ENCODE measurements around the gene UGT8.
A peak's percentile ranks its signal among the peaks of the same experiment; 100 is the strongest.
"Not testable (repeated sequence)": the region's sequence is repeated elsewhere in the genome, so short reads cannot be mapped to it uniquely, and the experiment has no call there.

UGT8 gene

DNA sequence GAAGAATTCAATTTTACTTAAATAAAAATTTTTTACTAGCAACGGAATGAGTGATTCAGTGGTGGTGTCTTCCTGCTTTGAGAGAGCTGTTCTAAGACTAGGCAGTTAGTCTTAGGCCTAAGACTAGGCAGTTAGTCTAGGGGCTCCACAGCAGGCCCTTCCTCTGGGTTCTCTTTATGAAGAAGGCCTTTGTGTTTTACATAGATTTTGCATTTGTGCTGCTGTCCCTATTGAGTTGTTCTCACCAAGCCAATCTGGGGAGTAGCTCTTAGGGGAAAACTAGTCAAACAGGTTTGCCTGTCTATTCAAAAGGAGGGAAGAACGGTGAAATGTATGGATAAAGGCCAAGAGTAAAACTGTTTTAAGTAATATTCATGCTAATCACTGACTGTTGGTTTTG, 7.6 kb downstream of the UGT8 start:
- DNase-seq, result no peak

DNA sequence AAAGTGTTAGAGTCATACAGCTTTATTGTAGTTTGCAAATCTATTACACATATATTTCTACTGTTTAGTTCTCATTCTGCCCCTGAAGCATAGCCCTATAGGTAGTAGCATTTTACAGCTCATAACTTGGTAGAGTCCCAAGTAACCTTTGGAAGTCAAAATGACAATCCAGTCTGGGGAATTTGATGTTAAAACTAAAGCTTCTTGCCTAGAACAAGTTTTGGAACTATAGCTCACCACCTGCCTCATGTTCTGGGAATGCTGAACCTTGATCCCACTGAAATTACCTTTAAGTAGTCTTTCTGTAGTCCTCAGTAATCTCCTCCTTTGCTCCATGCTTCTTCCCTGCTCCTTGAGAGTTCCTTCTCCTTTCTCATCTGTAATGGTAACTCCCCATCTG, 8.4 kb downstream of the UGT8 start:
- DNase-seq, result no peak

DNA sequence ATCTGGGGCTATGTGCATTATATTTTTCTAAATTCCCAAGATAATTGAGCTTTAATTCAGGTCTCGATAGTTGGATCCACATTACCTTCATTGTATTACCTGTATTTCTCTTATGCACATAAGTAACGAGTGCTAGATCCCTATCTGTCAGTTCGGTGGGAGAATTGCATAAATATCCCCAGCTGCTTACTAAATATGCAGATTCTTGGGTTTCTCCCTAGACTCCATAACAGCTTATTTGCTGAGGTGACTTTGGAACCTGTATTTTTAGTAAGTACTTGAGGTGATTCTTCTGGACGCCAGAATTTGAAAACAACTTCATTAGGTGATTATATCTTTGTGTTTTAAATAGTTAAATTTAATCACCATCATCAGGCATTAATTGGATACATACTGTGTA, 15.0 kb downstream of the UGT8 start:
- no peak for DNase-seq

DNA sequence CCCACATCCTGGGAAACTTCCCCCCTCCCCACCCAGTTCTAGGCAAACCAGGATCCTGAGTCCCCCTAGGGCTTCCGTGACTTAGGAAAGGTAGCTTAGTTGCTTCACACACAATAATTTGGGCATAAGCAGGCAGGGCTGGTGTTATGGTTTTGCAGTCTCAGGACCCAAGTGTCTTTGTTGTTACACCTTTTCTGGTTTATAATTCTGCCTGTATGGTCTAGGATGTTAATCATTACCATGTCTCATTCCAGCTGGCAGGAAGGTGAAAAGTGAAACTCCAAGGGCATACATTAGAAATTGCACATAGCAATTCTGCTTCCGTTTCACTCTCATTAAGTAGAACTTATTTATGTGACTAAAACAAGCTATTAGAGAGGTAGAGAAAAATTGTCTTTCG, 16.8 kb downstream of the UGT8 start:
- DNase-seq, result no peak

DNA sequence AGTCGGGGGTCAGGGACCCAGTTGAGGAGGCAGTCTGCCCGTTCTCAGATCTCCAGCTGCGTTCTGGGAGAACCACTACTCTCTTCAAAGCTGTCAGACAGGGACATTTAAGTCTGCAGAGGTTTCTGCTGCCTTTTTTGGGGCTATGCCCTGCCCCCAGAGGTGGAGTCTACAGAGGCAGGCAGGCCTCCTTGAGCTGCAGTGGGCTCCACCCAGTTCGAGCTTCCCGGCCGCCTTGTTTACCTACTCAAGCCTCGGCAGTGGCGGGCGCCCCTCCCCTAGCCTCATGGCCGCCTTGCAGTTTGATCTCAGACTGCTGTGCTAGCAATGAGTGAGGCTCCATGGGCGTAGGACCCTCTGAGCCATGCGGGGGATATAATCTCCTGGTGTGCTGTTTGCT, 17.4 kb downstream of the UGT8 start:
- DNase-seq, result not testable (repeated sequence)

DNA sequence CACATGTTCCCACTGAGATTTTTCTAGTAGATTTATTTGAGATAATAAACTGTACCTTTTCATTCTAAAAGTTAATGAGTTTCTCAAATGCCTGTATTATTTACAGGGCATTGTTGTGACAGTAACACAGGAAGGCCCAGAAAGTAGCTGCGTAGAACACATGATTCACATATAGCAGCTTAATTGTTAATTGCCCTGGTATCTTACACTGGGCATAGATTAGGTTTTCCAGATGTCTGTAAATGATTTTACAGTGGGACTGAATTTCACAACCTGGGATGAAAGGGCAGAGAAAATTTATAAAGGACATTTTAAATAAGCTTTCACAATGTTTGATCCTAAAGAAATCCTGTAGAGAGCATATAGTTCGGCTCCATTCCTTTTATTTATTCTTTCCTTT, 27.6 kb downstream of the UGT8 start:
- DNase-seq, result no peak

DNA sequence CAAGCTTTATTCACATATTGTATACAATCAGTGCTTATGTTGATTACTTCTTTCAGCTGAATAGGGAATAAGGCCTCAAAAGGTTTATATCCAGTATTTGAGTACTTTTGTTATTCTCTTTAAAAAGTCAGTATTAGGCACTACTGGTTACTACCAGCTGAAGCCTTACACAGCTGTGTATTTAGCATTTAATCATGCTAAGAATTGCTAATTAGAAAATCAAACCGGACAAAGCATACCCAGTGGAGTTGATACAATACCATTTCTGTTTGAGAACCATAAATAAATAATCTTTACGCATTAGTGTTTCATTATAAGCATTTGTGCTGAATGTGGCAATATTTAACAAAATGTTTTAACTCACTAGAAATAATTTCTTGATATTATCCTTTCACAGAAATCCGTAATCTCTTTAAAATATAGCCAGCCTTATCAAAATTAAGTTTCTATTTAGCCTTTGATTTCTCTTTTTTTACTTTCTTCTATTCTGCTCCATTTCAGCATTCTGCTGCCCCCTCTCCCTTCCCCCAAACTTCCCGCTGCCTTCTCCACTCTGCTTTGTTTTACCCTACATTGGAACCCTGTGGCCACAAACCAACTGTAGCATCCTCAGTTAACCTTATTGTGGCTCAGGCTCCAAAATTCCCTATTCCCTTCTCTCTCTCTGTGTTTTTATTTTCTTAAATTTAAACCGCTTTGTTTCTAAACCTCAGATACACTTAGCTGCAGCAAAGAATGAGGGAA, 37.8 kb downstream of the UGT8 start:
- DNase-seq, result no peak

DNA sequence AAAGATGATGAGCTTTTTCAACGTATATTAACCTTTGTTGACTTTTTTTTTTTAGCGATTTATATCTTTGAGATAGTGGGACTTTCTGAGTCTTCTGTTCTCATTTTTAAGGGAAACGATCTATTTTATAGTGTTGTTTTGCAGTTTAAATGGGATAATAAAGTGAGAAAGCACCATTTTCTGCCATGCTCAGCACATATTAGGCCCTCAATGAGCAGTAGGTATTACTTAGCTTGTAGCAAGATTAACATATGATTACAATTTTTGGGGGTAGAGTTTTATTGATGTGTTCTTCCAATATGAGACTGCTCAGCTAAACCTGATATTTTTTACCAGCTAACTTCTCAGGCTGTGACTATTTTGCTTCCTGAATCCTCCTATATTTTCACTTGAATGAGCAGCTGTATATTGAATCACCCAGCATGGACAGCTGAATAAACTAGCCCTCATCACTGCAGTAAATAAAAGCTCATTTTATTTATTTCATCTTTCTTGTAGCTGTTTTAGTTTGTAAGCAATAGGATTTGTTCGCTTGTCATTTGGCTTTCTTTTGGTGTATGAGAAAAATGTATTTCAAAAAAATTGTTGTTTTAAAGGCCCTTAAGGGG, 43.7 kb downstream of the UGT8 start:
- no peak for DNase-seq

DNA sequence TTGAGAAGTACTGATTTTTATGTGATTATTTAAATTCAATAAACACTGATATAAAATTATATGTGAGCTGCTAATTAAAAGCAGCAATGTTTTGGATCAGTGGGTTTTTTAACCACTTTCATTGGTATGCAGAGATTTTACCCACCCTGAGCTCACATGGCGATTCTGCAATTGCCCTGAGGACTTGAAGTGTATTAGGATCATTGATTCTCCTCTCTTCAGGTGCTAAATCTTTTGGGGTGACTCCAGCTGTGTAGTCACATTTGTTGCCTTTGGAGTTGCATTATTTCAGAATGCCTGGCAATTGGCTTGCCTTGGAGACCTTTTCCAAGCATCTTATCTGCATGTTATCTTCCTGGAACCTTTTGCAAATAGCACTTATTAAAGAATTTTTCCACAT, 51.3 kb downstream of the UGT8 start:
- DNase-seq, result no peak

DNA sequence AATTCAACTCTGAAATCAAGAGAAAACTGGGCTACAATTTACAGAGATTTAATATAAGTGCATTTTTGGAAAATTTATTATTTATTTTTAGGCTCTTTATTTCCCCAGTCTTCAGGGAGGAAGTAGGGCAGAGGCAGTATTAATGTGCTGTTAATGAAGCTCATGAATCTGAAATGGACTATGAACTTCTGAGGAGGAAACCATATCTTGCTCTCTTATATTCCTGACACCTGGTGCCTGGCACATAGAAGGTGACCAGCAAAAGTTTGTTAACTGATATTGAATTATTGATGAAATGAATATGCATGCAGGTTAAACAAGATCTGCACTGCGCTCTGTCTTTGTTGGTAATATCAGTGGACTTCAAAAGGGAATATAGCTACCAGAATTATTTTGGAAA, 55.1 kb downstream of the UGT8 start:
- no peak for DNase-seq

DNA sequence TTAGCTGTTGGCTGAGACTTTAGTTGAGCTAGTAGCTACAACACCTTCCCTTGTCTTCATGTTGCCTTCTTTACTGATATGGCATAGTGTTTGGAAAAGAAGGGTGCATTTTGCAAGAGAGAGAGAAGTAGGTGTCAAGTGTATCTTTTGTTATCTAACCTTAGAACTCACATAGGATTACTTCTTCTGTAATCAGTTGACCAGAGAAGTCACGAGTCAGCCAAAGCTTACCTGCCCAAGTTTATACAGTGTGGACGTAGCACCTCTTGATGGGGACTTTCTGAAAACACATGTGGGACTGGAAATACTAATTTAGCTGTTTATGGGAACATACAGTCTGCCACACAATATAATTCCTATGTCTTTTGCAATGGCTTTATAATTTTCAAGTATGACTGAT, 56.0 kb downstream of the UGT8 start:
- no peak for DNase-seq

DNA sequence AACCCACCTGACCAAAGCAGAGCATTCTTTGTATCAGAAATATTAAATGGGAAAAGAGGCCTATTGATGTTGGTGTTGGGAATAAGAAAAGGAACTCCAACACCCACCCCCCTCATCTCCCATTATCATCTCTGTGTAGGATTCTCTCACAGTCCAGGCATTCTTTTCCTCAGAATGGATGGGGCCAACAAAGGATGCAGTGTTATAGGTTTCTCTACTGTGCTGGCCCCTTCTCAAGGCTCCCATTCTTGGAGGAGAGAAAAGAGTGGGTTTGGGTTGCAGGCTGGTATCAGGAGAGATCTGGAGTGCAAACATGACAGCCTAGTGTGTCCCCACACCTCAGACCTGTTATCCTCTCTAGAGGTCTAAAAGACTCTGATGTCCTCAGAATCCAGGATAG, 59.6 kb downstream of the UGT8 start:
- DNase-seq, result no peak

DNA sequence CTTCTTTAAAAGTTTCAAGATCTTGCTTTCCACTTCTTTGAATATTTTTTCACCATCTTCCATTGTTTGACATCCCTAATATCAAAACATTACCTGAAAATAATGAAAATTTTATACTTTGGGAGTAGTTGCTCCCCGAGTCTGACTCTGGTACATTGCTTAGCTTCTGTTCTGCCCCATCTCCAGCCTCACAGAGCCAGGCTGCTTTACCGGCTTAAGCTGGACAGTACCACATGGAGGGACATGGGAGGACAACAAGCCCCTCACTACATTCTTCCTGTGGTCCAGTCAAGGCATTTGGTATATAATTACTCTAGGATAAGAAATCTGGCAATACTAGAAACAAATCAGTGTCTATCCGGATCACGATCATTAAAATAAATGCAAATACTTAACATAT, 60.2 kb downstream of the UGT8 start:
- no peak for DNase-seq

DNA sequence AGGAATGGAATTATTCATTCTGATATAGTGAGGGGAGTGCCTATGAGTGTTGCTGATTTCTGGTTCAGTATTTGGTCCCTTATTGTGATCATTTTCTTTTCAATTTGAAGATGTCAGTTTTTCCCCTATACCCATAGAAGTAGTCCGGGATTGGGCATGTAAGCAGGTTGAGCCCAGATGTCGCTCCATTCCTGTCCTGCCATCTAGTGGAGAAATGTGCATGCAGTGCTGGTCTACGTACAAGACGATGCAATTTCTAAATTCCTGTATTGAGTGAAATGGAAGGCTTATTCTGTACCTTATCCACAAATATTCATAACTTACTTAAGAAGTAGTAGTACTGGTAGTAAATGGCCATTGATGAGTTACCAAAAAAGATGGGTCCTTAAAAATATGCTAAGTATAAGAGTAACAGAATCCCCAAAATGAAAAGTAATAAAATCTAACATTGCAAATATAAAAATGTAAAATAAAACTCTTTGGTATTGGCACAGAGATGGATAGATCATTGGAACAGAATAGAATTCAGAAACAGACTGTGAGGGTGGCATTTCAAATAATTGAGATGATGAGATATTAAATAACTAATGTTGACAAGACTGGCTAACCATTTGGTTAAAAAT, 60.9 kb downstream of the UGT8 start:
- DNase-seq, result peak in 1 of 6 experiments; percentile 2

DNA sequence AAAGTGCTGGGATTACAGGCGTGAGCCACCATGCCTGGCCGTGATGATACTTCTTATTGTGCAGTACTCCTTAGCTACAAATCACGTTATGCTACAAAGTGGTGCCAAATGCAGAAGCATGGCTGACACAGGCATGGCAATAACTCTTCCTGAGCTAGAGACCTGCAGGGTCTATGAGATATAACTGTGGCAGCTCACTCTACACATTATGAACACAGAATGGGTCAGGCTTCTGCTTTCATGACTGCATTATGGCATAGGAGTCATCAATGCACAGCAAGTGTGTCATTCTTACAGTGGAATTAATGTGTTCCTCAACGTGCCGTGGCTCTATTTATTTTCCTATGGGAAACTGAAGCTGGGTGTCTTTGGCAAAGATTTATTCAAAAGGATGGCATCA, 64.5 kb downstream of the UGT8 start:
- no peak for DNase-seq

DNA sequence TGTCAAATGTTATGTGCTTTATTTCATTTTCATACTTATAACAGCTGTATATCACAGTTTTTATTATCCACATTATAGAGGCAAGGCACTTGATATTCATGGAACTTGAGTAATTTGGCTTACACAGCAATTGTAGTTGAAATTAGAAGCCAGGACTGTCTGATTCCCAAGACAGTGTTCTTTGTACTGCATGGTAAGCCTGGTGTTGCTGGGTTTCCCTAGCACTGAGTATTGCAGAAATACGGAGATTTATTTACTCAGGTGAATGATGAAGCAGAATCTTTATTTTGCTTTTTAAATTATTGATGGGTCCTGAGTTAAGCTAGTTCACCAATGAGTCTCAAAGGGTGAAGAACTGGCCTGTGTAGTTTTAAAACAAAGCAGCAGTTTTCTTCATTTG, 70.0 kb downstream of the UGT8 start:
- DNase-seq, result no peak

DNA sequence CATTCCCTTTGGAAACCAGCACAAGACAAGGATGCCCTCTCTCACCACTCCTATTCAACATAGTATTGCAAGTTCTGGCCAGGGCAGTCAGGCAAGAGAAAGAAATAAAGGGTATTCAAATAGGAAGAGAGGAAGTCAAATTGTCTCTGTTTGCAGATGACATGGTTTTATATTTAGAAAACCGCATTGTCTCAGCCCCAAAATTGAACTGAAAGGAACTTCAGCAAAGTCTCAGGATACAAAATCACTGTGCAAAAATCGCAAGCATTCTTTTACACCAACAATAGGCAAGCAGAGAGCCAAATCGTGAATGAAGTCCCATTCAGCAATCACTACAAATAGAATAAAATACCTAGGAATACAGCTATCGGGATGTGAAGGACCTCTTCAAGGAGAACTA, 72.1 kb downstream of the UGT8 start:
- not testable (repeated sequence) for DNase-seq

DNA sequence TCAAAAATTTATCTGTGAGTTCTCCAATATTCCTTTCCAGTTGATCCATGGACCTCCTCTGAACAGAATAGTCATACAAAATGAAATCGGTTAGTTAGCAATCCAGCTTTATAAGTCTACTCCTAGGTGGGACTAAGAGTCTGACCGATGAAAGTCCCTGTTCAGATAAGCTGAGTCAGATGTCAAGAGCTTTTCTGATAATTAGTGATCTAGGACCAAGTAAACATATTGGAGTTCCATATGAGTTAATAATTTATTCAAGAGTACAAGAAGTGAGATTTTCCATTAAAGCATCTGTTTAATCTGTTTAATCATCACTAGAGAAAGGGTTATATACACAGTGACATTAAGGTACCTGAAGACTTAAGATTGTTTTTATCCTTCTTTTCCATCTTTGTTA, 74.7 kb downstream of the UGT8 start:
- DNase-seq, result no peak

DNA sequence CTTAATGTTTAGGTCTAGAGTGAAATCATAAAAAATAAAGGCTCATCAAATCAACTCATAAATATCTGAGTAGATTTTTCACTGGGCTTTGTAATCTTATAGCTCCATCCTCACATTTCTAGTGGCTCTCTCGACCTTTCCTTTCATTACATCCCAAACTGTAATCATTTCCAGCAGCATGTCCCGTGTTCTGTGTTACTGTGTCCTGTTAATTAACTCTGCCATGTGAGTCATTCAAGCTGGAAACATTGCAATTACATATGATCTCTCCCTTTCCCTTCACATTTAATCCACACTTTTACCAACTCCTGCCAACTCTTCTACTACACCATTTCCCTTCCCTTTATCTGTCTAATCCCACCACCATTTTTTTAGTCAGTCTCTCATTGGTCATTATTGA, 75.5 kb downstream of the UGT8 start:
- no peak for DNase-seq

DNA sequence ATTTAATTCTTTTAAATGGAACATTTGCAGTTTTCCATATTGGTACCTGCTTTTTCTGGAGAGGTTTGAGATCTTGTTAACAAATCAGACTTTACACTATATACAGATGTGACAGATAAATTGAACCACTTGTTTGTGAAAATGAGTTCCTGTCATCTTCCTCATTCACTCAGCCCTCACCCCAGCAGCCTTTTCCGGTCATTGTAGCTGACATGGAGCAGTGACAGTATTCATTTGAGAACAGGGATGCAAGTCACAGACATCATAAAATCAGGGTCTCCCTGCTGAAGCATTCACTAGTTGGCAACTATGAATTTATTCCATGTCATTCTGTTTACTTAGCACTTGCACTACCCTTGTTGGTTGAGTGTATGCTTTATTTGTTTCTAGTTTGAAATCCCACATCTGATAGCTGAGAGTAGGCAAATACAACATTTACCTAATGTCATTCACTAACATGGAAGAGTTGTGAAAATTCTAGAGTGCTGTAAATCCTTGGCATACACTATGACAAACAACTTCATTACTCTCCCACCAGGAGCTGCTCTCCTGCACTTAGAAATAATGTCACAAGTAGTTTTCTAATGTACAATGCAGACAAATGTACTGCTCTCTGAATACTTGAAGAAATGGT, 78.9 kb downstream of the UGT8 start:
- no peak for DNase-seq

DNA sequence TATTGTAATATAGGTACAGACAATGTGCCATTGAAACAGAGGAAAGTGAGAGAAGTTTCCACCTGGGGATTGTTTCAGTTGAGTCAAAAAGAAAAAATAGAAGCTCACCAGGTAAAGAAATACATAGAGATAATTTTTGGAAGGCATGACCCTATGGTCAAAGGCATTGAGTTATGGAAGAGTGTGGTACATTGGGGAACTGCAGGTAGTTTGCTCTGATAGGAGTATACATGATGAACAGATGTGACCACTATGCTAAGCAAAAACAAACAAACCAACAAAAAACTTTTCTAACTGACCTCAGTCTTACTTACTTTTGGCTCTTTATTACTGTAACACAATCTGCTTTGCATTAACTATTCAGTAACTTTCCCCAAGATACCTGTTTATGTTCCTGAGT, 85.9 kb downstream of the UGT8 start:
- no peak for DNase-seq

DNA sequence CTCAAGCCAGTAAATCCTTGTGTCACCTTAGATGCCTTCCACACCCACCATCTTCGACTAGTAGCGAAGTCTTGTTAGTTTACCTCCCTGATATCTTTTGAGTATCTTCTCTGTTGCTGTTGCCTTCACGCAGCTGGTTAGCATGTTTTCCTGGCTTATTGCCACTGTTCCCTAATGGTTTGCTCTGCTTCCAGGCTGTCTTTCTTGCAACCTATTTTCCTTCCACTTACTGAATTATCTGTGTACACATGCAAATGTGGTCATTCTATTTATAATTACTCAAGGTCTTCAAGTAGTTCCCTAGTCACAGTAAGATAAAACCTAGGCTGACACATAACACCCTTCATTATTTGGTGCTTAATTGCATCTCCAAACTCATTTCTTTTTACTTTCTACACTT, 89.5 kb downstream of the UGT8 start:
- DNase-seq, result no peak

DNA sequence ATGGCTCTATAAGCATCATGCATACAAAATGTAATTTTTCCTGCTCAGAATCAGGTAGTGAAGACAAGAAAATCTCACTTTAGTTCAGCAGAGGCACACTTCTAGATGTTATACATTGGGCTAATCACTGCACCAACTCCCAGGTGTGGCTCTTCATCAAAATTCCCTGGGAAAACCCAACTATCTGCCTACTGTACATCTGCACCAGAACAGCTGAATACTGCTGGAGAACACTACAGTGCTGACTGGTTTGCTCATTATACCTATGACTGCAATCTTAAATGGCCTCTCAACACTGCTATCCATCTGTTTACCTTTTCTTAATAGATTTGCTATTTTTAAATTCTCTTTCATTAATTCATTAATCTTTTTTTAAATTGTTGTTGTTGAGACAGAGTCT, 92.0 kb downstream of the UGT8 start:
- DNase-seq, result no peak

DNA sequence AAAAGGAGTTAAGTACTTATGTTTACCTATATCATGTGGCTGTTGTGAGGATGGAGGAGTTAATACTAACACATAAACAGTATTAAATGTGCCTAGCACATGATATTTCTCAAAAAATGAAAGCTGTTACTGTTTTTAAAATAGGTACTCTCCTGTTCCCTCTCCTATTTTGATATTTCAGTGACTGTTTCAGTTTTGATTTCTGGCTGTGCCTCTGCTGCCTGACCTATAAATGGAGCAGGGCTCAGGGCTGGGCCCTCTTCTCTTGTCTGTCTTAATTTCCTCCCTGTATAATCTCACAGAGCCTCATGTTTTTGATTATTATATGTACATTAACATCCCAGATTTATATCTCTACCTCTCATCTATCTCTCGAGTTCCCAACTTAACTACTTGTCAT, 93.3 kb downstream of the UGT8 start:
- DNase-seq, result no peak

All from stimulated activated naive CD4-positive, alpha-beta T cell (primary cell).